HepG2 (cell line): Measurements from ENCODE around the gene TEDC1. TPM values are rescaled to one million over a fixed set of nuclear protein-coding genes. Genes with fewer than 3 reads are reported as not detected.

Experiments
- ATF3 ChIP-seq: sonication (generic); formaldehyde crosslinking; IDR thresholded peaks from 2 replicates; pipeline ENCODE4 v1.4.0; 2020; ENCODE audit warnings: missing genetic modification reagents
- BRCA1 ChIP-seq: sonication (generic); formaldehyde crosslinking; IDR thresholded peaks from 2 replicates; pipeline ENCODE4 v1.4.0; 2020; ENCODE audit warnings: missing genetic modification reagents
- EED ChIP-seq: sonication (generic); formaldehyde crosslinking; IDR thresholded peaks from 2 replicates; pipeline ENCODE4 v1.5.0; 2020; ENCODE audit warnings: mild to moderate bottlenecking, missing genetic modification reagents
- FLYWCH1 ChIP-seq: sonication (generic); formaldehyde crosslinking; IDR thresholded peaks from 2 replicates; pipeline ENCODE4 v1.8.1; 2023; ENCODE audit warnings: mild to moderate bottlenecking, missing genetic modification reagents
- MAFF ChIP-seq: IDR thresholded peaks from 2 replicates; pipeline ENCODE4 v1.6.1; 2011; ENCODE audit warnings: low read depth, low read length, improper control_type of control experiment
- MTA3 ChIP-seq: sonication (generic); formaldehyde crosslinking; IDR thresholded peaks from 2 replicates; pipeline ENCODE4 v1.4.0; 2020; ENCODE audit warnings: missing genetic modification reagents
- NR2C2 ChIP-seq: sonication (generic); formaldehyde crosslinking; IDR thresholded peaks from 2 replicates; pipeline ENCODE4 v1.4.0; 2020; ENCODE audit warnings: missing genetic modification reagents, mild to moderate bottlenecking, moderate library complexity, borderline replicate concordance
- PAXIP1 ChIP-seq: sonication (generic); formaldehyde crosslinking; conservative IDR thresholded peaks from 2 replicates; pipeline ENCODE4 v1.4.0; 2020; ENCODE audit warnings: mild to moderate bottlenecking, missing genetic modification reagents, moderate library complexity
- SMARCC2 ChIP-seq: fragments of 450-650 bp; IDR thresholded peaks from 2 replicates; pipeline ENCODE4 v1.6.1; 2017; ENCODE audit warnings: antibody characterized with exemption, mild to moderate bottlenecking
- SPEN ChIP-seq: sonication (generic); formaldehyde crosslinking; IDR thresholded peaks from 2 replicates; pipeline ENCODE4 v1.5.1; 2020; ENCODE audit warnings: low read depth, mild to moderate bottlenecking, missing genetic modification reagents
- ZMYM2 ChIP-seq: sonication (generic); formaldehyde crosslinking; IDR thresholded peaks from 2 replicates; pipeline ENCODE4 v1.8.0; 2022; ENCODE audit warnings: mild to moderate bottlenecking, missing genetic modification reagents
- ZNF18 ChIP-seq: sonication (generic); formaldehyde crosslinking; IDR thresholded peaks from 2 replicates; pipeline ENCODE4 v1.8.0; 2022; ENCODE audit warnings: mild to moderate bottlenecking, missing genetic modification reagents; ENCODE audit not compliant: insufficient replicate concordance
- ZNF235 ChIP-seq: sonication (generic); formaldehyde crosslinking; IDR thresholded peaks from 2 replicates; pipeline ENCODE4 v1.8.1; 2023; ENCODE audit warnings: mild to moderate bottlenecking, missing genetic modification reagents, borderline replicate concordance
- ZNF282 ChIP-seq: fragments of 450-650 bp; IDR thresholded peaks from 2 replicates; pipeline ENCODE4 v1.6.1; 2018; ENCODE audit not compliant: partially characterized antibody
- ZNF556 ChIP-seq: sonication (generic); formaldehyde crosslinking; IDR thresholded peaks from 2 replicates; pipeline ENCODE4 v1.4.0; 2020; ENCODE audit warnings: mild to moderate bottlenecking, missing genetic modification reagents, borderline replicate concordance
- ZNF570 ChIP-seq: sonication (generic); formaldehyde crosslinking; IDR thresholded peaks from 2 replicates; pipeline ENCODE4 v1.4.0; 2020; ENCODE audit warnings: mild to moderate bottlenecking, missing genetic modification reagents, borderline replicate concordance
- ZNF652 ChIP-seq: IDR thresholded peaks from 2 replicates; pipeline ENCODE4 v1.6.1; 2016; ENCODE audit warnings: low read depth, borderline replicate concordance
- ZNF775 ChIP-seq: sonication (generic); formaldehyde crosslinking; IDR thresholded peaks from 2 replicates; pipeline ENCODE4 v1.4.0; 2020; ENCODE audit warnings: missing genetic modification reagents, mild to moderate bottlenecking, moderate library complexity, borderline replicate concordance
- ZNF883 ChIP-seq: sonication (generic); formaldehyde crosslinking; IDR thresholded peaks from 2 replicates; pipeline ENCODE4 v1.5.1; 2020; ENCODE audit warnings: mild to moderate bottlenecking, missing genetic modification reagents; ENCODE audit errors: not compliant biosample characterization
- ZSCAN25 ChIP-seq: sonication (generic); formaldehyde crosslinking; IDR thresholded peaks from 2 replicates; pipeline ENCODE4 v1.8.0; 2022; ENCODE audit warnings: mild to moderate bottlenecking, missing genetic modification reagents
- polyA plus RNA-seq, 8 experiments: library from polyadenylated mRNA; depleted of rRNA in 3 of 8; stranded (reverse) in 7 of 8; unstranded in 1 of 8; fragments of >200 nt; fragmentation: Illumina TruSeq in 4 of 8; extraction: Trizol in 4 of 8; gene quantifications; 2 replicates each; pipeline versions ENCODE4 v1.2.1 to v1.2.3, GENCODE V29; 2011 to 2016; ENCODE audit warnings: low read depth in 4 of 8, missing spikeins in 1 of 8, mixed read lengths in 1 of 8; ENCODE audit not compliant: insufficient read depth in 1 of 8
- total RNA-seq, 5 experiments: library from RNA; depleted of rRNA; stranded (reverse); fragments of >200 nt; fragmentation: Illumina TruSeq; extraction: Trizol; gene quantifications; 2 replicates each; pipeline ENCODE4 v1.2.3, GENCODE V29; 2016; ENCODE audit warnings: low read depth in 1 of 5
- TF ChIP-seq, protein P1 (sequence below): sonication (generic); formaldehyde crosslinking; IDR thresholded peaks from 2 replicates; pipeline ENCODE4 v1.5.0; 2020; ENCODE audit warnings: missing genetic modification reagents

Gene TEDC1
- total and polyA plus RNA-seq, 2 of the 13 experiments (the other 11 are each of a cell fraction or from before 2014, with no cell fraction given), result 5.7 to 27.4 TPM

GRCh38 chr14:105527826-105528585 is 37.0 kb downstream of the TEDC1 start (continued):
- TF ChIP-seq ZNF570 (no peak), SMARCC2 (no peak), FLYWCH1 (CRISPR knock-in tag) (no peak), BRCA1 (CRISPR knock-in tag) (no peak), MAFF (no peak), ATF3 (no peak), ZNF775 (CRISPR knock-in tag) (no peak), ZNF18 (CRISPR knock-in tag) (no peak), ZNF883 (no peak), ZNF235 (CRISPR knock-in tag) (no peak), ZNF652 (no peak), ZSCAN25 (peak; percentile 41; the same call in 1 of the 2 replicates), NR2C2 (CRISPR knock-in tag) (peak; percentile 1; the same call in 1 of the 2 replicates), ZNF282 (no peak), ZMYM2 (CRISPR knock-in tag) (no peak), EED (CRISPR knock-in tag) (no peak), SPEN (peak; percentile 58; the same call in 1 of the 2 replicates), MTA3 (CRISPR knock-in tag) (no peak), PAXIP1 (CRISPR knock-in tag) (no peak), ZNF556 (CRISPR knock-in tag) (no peak)
- TF ChIP-seq, protein P1, sequence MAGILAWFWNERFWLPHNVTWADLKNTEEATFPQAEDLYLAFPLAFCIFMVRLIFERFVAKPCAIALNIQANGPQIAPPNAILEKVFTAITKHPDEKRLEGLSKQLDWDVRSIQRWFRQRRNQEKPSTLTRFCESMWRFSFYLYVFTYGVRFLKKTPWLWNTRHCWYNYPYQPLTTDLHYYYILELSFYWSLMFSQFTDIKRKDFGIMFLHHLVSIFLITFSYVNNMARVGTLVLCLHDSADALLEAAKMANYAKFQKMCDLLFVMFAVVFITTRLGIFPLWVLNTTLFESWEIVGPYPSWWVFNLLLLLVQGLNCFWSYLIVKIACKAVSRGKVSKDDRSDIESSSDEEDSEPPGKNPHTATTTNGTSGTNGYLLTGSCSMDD, result no peak
